WTC11 (cell line): ENCODE results near the gene DSE.

Source experiments
- ARID4B ChIP-seq: sonication (generic); formaldehyde crosslinking; IDR thresholded peaks from 2 replicates; pipeline ENCODE4 v1.8.0; 2023; ENCODE audit warnings: missing genetic modification reagents, mild to moderate bottlenecking, borderline replicate concordance
- CBFB ChIP-seq: sonication (generic); formaldehyde crosslinking; IDR thresholded peaks from 2 replicates; pipeline ENCODE4 v1.8.1; 2022; ENCODE audit warnings: mild to moderate bottlenecking, low read depth, missing genetic modification reagents
- ETV6 ChIP-seq: sonication (generic); formaldehyde crosslinking; IDR thresholded peaks from 2 replicates; pipeline ENCODE4 v1.8.1; 2022; ENCODE audit warnings: mild to moderate bottlenecking, missing genetic modification reagents
- FOXJ3 ChIP-seq: sonication (generic); formaldehyde crosslinking; IDR thresholded peaks from 2 replicates; pipeline ENCODE4 v1.9.0; 2021; ENCODE audit warnings: missing genetic modification reagents, mild to moderate bottlenecking, borderline replicate concordance
- GABPB1 ChIP-seq: sonication (generic); formaldehyde crosslinking; IDR thresholded peaks from 2 replicates; pipeline ENCODE4 v1.8.1; 2023; ENCODE audit warnings: mild to moderate bottlenecking, missing genetic modification reagents
- KAT7 ChIP-seq: sonication (generic); formaldehyde crosslinking; IDR thresholded peaks from 2 replicates; pipeline ENCODE4 v1.8.1; 2023; ENCODE audit warnings: missing genetic modification reagents, mild to moderate bottlenecking, borderline replicate concordance
- MAX ChIP-seq: sonication (generic); formaldehyde crosslinking; IDR thresholded peaks from 2 replicates; pipeline ENCODE4 v1.8.0; 2022; ENCODE audit warnings: mild to moderate bottlenecking, missing genetic modification reagents
- TEAD4 ChIP-seq: sonication (generic); formaldehyde crosslinking; IDR thresholded peaks from 2 replicates; pipeline ENCODE4 v1.8.0; 2022; ENCODE audit warnings: mild to moderate bottlenecking, missing genetic modification reagents
- TF ChIP-seq, protein P1 (sequence below): fragments of 200-600 bp; IDR thresholded peaks from 2 replicates; pipeline ENCODE4 v1.8.0; 2022; ENCODE audit warnings: antibody characterized with exemption
- TF ChIP-seq, protein P2 (sequence below): sonication (generic); formaldehyde crosslinking; conservative IDR thresholded peaks from 2 replicates; pipeline ENCODE4 v1.8.1; 2023; ENCODE audit warnings: mild to moderate bottlenecking, low read depth, missing genetic modification reagents, moderate library complexity
- TF ChIP-seq, protein P3 (sequence below): sonication (generic); formaldehyde crosslinking; IDR thresholded peaks from 2 replicates; pipeline ENCODE4 v1.8.1; 2022; ENCODE audit warnings: low read depth, mild to moderate bottlenecking, moderate library complexity, missing genetic modification reagents, borderline replicate concordance
- TF ChIP-seq, protein P4 (sequence below): sonication (generic); formaldehyde crosslinking; conservative IDR thresholded peaks from 2 replicates; pipeline ENCODE4 v1.8.1; 2022; ENCODE audit warnings: mild to moderate bottlenecking, missing genetic modification reagents
- TF ChIP-seq, protein P5 (sequence below): sonication (generic); formaldehyde crosslinking; IDR thresholded peaks from 2 replicates; pipeline ENCODE4 v1.8.1; 2022; ENCODE audit warnings: low read depth, missing genetic modification reagents, borderline replicate concordance

GRCh38 chr6:116426551-116426950, 55.8 kb downstream of the DSE start:
- no peak for TF ChIP-seq ETV6 (CRISPR knock-in tag)
- TF ChIP-seq, protein P1, sequence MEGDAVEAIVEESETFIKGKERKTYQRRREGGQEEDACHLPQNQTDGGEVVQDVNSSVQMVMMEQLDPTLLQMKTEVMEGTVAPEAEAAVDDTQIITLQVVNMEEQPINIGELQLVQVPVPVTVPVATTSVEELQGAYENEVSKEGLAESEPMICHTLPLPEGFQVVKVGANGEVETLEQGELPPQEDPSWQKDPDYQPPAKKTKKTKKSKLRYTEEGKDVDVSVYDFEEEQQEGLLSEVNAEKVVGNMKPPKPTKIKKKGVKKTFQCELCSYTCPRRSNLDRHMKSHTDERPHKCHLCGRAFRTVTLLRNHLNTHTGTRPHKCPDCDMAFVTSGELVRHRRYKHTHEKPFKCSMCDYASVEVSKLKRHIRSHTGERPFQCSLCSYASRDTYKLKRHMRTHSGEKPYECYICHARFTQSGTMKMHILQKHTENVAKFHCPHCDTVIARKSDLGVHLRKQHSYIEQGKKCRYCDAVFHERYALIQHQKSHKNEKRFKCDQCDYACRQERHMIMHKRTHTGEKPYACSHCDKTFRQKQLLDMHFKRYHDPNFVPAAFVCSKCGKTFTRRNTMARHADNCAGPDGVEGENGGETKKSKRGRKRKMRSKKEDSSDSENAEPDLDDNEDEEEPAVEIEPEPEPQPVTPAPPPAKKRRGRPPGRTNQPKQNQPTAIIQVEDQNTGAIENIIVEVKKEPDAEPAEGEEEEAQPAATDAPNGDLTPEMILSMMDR: no peak
- TF ChIP-seq, protein P2, sequence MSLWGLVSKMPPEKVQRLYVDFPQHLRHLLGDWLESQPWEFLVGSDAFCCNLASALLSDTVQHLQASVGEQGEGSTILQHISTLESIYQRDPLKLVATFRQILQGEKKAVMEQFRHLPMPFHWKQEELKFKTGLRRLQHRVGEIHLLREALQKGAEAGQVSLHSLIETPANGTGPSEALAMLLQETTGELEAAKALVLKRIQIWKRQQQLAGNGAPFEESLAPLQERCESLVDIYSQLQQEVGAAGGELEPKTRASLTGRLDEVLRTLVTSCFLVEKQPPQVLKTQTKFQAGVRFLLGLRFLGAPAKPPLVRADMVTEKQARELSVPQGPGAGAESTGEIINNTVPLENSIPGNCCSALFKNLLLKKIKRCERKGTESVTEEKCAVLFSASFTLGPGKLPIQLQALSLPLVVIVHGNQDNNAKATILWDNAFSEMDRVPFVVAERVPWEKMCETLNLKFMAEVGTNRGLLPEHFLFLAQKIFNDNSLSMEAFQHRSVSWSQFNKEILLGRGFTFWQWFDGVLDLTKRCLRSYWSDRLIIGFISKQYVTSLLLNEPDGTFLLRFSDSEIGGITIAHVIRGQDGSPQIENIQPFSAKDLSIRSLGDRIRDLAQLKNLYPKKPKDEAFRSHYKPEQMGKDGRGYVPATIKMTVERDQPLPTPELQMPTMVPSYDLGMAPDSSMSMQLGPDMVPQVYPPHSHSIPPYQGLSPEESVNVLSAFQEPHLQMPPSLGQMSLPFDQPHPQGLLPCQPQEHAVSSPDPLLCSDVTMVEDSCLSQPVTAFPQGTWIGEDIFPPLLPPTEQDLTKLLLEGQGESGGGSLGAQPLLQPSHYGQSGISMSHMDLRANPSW (CRISPR knock-in tag): no peak
- TF ChIP-seq KAT7 (CRISPR knock-in tag): no peak
- TF ChIP-seq, protein P3, sequence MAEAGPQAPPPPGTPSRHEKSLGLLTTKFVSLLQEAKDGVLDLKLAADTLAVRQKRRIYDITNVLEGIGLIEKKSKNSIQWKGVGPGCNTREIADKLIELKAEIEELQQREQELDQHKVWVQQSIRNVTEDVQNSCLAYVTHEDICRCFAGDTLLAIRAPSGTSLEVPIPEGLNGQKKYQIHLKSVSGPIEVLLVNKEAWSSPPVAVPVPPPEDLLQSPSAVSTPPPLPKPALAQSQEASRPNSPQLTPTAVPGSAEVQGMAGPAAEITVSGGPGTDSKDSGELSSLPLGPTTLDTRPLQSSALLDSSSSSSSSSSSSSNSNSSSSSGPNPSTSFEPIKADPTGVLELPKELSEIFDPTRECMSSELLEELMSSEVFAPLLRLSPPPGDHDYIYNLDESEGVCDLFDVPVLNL (CRISPR knock-in tag): no peak
- TF ChIP-seq ARID4B: no peak
- TF ChIP-seq GABPB1: no peak
- TF ChIP-seq TEAD4 (CRISPR knock-in tag): no peak
- no peak for TF ChIP-seq FOXJ3 (CRISPR knock-in tag)
- no peak for TF ChIP-seq MAX (CRISPR knock-in tag)
- TF ChIP-seq, protein P4, sequence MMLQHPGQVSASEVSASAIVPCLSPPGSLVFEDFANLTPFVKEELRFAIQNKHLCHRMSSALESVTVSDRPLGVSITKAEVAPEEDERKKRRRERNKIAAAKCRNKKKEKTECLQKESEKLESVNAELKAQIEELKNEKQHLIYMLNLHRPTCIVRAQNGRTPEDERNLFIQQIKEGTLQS (CRISPR knock-in tag): no peak
- TF ChIP-seq, protein P5, sequence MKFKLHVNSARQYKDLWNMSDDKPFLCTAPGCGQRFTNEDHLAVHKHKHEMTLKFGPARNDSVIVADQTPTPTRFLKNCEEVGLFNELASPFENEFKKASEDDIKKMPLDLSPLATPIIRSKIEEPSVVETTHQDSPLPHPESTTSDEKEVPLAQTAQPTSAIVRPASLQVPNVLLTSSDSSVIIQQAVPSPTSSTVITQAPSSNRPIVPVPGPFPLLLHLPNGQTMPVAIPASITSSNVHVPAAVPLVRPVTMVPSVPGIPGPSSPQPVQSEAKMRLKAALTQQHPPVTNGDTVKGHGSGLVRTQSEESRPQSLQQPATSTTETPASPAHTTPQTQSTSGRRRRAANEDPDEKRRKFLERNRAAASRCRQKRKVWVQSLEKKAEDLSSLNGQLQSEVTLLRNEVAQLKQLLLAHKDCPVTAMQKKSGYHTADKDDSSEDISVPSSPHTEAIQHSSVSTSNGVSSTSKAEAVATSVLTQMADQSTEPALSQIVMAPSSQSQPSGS (CRISPR knock-in tag): no peak
- no peak for TF ChIP-seq CBFB (CRISPR knock-in tag)
